Measurements from ENCODE around the gene ACLY.

DNA sequence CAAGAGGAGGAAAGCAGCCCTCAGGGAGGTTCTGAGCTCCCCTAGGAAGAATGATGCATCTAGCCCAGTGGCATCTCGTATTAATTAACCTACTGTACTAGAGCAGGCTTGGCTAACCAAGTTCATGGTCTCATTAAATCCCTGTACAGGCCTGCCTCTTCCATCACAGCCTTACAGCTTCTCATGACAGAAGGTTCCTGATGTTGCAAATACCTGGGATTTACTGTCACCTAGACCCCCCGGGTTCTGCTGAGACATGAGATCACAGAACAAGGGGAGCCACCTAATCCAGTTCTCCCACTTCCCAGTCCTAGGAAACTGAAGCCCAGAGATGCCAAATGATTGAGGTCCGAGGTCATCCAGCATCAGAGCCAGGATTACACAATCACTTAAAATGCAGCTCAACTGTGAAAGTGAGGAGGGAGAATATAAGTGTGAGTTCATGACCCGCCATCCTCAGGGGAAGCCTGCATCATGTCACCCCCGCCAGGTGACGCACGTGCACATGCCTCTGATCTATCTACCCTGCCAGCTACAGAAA lies 23.9 kb downstream of the ACLY start:
- TF ChIP-seq, protein P1, sequence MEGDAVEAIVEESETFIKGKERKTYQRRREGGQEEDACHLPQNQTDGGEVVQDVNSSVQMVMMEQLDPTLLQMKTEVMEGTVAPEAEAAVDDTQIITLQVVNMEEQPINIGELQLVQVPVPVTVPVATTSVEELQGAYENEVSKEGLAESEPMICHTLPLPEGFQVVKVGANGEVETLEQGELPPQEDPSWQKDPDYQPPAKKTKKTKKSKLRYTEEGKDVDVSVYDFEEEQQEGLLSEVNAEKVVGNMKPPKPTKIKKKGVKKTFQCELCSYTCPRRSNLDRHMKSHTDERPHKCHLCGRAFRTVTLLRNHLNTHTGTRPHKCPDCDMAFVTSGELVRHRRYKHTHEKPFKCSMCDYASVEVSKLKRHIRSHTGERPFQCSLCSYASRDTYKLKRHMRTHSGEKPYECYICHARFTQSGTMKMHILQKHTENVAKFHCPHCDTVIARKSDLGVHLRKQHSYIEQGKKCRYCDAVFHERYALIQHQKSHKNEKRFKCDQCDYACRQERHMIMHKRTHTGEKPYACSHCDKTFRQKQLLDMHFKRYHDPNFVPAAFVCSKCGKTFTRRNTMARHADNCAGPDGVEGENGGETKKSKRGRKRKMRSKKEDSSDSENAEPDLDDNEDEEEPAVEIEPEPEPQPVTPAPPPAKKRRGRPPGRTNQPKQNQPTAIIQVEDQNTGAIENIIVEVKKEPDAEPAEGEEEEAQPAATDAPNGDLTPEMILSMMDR (IDR thresholded peaks at IDR 0.05 in 2 of 3, conservative IDR thresholded peaks at IDR 0.05 in 1 of 3; ENCODE audit: control insufficient read depth in 2 of 3, extremely low read depth in 1 of 3, insufficient read depth in 1 of 3, low read depth in 3 of 3, low read length in 3 of 3): no peak
- TF ChIP-seq POLR2AphosphoS5 (IDR thresholded peaks at IDR 0.05; ENCODE audit: low read length) (no peak), NFYB (IDR thresholded peaks at IDR 0.05; ENCODE audit: insufficient read depth, low read depth, low read length) (no peak), SREBF2 (IDR thresholded peaks at IDR 0.05; ENCODE audit: low read length) (no peak), POLR2A (IDR thresholded peaks at IDR 0.05; ENCODE audit: low read depth, low read length) (no peak)

Measured in GM12878 (cell line).